ENCODE measurements around the gene DEFB123.

Gene DEFB123

DNA sequence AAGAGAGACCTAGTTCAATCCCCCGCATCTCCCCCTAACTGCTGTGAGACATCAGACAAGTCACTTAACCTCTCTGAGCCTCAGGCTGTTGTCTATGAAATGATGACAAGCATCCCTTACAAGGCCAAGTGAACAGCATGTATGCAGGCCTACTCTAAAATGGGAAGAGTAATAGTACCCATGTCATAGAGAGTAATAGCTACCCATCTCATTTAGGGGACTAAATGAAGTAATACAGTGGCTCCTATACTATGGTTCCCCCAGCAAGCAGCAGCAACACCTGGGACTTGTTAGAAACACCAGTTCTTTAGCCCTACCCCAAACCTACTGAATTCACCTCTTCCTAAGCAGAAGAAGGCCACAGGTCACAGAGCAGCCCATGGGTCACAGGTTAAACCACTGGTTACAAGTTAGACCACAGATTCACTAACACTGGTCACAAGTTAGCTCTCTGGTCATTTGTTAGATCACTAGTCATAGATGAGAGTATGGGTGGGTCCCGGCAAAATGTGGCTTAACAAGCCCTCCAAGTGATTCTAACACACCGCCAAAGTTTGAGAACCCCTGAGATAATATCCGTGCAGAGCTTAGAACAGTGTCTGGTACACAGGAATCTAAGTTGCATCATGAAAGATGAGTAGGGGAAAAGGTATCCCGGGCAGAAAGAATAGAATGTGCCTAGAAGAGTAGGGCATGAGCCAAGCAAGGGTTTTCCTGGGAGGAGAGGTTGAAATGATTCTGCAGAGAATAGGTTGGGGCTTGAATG is 33.1 kb downstream of the DEFB123 start:
- in situ Hi-C loops (cut with MboI; ENCODE audit: low sequenced_read_pairs), result no loop called here

DNA sequence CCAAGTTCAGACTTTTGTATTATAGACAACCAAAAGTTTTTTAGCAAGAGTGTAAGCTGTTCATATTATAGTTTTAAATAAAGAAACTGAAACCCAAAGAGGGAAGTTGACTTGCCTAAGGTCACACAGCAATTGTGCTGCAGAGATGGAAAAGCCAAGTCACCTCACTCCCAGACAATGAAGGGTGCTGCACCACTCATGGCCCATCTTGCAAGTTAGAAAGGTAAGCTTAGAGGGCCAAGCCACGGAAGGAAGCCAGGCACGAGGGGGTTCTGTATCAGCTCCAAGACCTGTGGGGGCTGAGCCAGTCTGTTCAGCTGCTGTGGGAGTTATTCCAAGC is 33.6 kb downstream of the DEFB123 start:
- in situ Hi-C loops (cut with MboI; ENCODE audit: low sequenced_read_pairs), result no loop called here

DNA sequence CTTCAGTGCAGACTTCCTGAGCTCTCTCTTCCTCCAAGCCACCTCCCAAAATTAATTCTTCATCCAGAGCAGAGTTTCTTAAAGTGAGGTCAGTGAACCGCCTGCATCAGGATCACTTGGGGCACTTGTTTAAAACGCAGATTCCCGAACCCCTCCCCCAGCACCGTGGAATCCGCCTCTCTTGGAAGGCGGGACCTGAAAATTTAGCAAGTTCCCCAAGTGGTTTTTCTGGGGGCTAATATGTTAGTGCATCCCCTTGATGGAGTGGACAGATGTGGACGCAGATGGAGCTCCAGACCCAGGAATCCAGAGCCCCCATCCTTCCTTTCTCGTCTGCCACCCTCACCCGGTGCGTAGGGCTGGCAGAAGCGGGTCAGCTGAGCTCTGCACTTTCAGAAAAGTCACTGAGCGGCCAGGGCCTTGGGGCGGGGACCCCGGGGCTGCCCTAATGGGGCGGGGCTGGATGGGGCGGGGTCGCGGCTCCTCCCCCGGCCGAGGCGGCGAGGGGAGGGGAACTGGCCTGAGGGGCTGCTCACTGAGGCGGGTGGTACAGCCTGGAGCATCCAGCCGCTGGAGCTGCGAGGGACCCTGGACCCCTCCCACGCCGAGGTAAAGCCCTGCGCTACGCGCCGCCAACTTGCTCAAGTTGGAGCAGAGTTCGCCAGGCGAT is 34.5 kb downstream of the DEFB123 start, which contains the start of the genes DEFB124 and REM1:
TSS of gene DEFB124 (minus strand) at position 370 of the 670 bp plus-strand sequence. CDS start 2,114 bp downstream, outside the sequence.
TSS of gene REM1 (plus strand) at position 531 of the 670 bp plus-strand sequence. CDS start 1,158 bp downstream, outside the sequence.
- in situ Hi-C loops (cut with MboI; ENCODE audit: low sequenced_read_pairs), result no loop called here

DNA sequence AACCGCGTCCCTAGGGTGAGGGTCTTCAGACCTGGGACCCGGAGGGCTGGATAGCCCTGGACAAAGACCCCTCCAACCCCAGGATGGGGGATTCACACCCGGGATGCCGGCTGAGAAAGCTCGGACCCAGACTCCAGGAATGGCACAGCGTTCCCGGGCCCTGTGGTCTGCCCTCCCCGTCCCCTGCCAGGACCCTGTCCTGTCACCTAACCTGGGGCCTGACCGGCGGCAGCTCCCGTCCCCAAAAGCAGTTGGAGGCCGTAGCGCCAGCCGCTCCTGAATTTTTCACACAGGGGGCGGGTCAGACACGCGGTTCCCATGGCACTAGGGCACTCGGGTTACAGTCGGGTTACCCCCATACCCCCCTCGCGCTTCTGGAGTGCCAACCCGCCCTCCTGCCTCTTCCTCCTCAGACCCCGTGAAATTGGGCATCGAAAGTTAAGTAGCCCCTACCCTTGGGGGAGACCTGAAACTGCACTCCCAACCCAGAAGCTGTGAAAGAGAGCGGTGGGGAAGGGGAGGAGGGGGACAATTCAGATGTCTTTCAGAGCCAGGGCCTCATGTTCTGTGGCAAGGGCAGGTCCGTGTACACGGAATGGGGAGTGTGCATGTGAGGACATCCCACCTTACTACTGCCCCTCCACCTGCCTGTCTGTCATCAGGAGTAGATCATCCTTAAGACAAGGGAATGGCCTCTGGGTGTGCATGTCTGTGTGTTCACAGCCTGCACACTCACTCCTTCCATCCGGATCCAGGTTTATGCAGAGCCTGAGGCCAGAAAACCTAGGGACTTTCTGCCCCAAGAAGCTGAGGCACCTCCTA is 35.3 kb downstream of the DEFB123 start:
- in situ Hi-C loops (cut with MboI; ENCODE audit: low sequenced_read_pairs), result no loop called here

DNA sequence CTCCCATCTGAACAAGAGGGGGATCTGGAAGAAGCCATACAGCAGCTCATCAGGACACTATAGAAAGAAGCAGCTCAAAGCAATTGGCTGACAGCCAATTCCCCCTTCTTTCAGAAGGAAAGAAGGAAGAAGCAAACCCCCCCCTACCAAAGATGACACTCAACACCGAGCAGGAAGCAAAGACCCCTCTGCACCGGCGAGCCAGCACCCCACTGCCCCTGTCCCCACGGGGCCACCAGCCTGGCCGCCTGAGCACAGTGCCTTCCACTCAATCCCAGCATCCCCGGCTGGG is 35.8 kb downstream of the DEFB123 start:
- in situ Hi-C loops (cut with MboI; ENCODE audit: low sequenced_read_pairs), result no loop called here

DNA sequence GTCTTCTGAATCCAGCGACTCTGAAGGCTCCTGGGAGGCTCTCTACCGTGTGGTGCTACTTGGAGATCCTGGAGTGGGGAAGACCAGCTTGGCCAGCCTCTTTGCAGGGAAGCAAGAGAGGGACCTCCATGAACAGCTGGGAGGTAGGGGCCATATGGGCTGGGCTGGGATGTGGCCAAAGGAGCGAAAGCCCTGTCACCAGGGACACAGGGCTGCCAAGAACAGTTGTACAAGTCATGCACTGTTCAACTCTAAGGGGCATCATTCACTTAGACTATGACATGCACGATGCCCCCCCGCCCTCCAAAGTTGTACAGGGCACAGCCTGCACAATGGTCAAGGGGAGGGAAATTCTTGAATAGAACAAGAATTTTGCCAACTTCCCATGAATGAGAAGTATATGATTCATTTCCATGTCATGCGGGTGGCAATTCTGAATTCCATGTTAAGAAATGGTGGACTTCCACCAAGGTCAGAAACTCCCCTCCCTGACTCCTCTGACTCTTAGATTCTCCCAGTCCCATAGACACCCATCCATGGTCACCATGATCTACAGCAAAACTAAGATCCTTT is 36.3 kb downstream of the DEFB123 start:
- in situ Hi-C loops (cut with MboI; ENCODE audit: low sequenced_read_pairs), result no loop called here

DNA sequence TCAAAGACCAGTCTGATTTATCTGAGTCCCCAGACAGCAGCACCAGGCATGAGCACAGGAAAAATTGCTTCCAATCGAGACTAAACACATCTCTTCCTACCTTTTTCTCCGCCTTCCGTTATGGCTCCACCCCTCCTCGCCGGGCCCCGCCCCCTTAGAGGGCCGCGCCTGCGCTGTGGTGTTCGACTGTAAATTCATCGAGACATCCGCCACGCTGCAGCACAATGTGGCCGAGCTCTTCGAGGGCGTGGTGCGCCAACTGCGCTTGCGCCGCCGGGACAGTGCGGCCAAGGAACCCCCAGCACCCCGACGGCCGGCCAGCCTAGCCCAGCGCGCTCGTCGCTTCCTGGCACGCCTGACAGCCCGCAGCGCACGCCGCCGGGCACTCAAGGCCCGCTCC is 43.6 kb downstream of the DEFB123 start:
- in situ Hi-C loops (cut with MboI; ENCODE audit: low sequenced_read_pairs), result no loop called here

DNA sequence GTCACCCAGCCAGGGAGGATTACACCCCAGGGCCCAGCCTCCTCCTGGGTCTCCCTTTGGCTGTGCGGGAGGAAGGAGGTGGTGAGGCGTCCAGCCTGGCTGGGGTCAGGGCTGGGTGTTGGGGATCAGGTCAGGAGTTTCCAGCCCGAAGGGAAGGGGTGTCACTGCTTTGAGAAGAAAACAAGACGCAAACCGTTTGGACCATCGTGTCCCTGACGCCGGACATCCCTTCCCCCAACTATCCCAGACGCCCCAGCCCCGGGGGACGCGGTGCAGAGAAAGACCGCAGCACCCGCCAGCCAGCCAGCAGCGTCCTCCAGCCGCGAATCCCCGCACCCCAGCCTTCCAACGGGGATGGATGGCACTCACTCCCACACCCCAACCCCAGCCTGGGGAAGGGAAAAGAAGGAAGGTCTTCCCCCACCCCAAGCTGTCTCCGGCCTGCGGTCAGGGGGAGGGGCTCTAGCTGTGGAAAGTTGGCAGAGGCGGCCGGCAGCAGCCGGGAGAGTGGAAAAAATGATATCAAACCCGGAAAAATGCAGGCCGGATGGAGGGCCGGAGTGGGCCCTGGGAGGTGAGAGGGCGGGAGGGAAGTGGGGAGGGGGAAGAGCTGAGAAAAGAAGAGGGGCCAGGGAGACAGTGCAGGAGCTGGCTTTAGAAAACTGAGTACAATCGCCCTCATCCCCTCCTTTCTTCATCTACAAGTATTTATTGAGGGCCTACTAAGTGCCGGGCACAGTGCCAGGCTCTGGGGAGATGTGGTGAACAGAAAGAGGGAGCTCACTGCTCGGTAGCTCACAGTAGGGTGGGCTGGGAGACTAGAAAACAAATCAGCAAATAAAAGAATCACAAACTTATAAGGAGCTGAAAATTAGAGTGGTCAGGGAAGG is 45.3 kb downstream of the DEFB123 start:
- in situ Hi-C loops (cut with MboI; ENCODE audit: low sequenced_read_pairs), result no loop called here

DNA sequence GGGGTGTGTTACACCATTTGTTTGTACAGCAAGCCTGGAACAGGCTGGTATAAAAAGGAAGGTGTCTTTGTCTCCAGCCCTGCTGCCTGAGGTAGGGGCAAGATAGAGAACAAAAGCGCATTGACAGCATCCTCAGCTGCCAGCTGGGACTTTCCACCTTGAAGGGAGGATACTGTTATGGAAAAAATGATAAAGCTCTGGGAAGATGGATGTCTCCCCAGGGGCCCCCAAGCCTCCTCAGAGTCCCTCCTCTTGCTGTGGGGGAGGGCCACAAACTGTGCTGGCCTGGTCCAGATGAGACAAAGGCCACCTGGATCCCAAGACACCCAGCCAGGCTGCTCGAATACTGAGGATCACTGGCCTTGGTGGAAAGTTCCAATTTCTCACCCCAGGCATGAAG is 47.7 kb downstream of the DEFB123 start:
- in situ Hi-C loops (cut with MboI; ENCODE audit: low sequenced_read_pairs), result no loop called here

DNA sequence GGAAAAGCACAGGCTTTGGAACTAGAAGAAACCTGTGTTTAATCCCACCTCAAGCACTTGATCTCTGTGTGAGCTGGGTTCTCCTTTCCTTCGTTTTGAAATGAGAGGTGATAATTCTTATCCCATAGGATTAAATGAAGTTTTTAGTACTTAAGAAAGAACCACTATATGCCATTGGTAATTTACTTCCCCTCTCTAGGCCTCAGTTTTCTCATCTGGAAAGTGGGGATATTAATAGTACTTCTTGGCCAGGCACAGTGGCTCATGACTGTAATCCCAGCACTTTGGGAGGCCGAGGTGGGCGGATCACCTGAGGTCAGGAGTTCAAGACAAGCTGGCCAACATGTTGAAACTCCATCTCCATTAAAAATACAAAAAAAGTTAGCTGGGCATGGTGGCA is 48.7 kb downstream of the DEFB123 start:
- in situ Hi-C loops (cut with MboI; ENCODE audit: low sequenced_read_pairs), result no loop called here

DNA sequence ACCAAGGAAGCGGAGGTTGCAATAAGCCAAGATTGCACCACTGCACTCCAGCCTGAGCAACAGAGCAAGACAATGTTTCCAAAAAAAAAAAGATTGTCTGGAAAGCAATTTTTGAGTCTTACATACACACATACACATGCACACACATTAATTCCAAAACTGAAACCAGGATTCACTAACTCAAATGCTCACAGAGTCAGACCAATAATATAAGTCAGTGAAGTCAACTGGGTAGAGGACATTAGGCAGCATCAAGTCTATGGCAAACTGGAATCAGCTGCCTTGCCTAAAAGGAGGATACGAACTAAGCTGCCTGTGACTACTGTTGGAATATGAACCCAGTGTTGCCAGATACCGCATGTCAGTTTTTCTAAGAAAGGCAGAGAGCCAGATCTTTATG is 50.3 kb downstream of the DEFB123 start:
- in situ Hi-C loops (cut with MboI; ENCODE audit: low sequenced_read_pairs), result no loop called here

DNA sequence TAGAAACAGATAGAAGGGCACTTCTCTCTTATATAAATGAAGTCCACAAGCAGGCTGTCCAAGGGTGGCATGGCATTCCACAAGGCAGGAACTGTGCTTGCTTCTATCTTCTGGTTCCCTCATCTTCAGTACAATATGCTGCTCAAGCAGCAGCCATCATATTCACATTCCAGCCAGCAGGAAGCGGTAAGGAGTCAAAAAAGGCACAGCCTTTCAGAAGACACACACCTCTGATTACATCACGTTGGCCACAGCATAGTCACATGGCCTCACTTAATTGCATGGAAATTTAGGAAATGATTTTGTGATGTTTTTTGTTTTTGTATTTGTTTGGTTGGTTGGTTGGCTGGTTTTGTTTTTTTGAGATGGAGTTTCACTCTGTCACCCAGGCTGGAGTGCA is 53.7 kb downstream of the DEFB123 start:
- in situ Hi-C loops (cut with MboI; ENCODE audit: low sequenced_read_pairs), result no loop called here

DNA sequence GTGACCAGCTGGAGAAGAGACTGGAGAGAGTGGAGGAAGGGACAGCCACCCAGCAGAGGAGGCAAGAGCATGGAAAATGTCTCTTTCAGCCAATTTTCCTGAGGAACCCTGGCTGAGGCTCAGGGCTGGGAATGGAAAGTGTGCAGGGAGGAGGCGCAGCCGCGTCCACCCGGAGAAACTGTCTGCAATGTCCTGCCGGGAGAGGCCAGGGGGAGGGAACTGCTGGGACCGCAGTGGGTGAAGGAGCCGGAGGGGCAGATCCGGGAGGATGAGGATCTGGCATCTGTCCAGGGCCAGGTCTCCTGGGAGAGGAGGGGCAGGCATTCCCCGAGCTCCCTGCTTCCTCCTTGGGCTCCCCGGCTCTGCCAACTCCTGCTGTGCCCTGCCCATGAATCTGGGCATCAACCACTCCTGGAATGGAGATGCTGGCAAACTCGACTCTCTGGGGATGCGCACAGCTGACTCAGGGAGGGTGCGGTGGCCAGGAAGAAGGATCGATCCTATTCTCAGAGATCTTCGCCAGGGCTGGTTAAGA is 56.4 kb downstream of the DEFB123 start:
- in situ Hi-C loops (cut with MboI; ENCODE audit: low sequenced_read_pairs), result no loop called here

DNA sequence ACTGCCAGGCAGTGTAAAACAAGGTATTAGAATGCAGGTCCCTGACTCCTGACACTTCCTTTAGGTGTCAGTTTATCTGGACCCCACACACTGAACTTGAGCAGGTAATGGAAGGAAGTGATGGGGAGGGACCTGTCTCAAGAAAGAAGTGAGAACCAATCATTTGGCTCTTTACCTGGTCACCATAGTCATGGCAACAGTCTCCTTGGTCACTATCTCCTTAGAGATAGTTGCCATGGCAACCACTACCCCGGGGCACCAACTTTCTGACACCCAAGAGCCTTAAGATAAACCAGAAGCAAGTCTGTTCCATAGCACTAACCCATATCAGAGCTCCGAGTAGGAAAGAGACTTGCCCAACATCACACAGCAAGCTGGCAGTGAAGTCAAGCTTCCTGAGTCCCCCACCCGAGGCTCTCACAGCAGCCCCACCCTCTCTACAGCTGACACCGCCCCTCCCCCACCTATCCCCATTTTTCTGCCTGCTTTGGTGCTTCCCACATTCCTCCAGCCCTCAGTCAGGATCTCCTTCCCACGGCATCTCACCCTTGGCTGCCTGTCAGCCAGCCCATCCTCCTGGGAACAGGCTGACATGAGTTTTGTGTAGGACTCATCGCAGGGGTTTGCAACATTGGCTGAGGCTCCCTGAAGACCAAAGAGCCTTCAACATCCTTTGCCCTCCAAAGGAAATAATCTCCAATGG is 57.6 kb downstream of the DEFB123 start:
- in situ Hi-C loops (cut with MboI; ENCODE audit: low sequenced_read_pairs), result no loop called here

Measured in hTERT RPE-1 (cell line).